GM23338 (cell line): ENCODE results near the gene KAT8. TPM values are rescaled to one million over a fixed set of nuclear protein-coding genes. Genes with fewer than 3 reads are reported as not detected.

Experiments
- ATAC-seq: fragments of 200-7000 bp; cut with Tn5 transposase; 3 replicates; pipeline ENCODE4 v1.9.1; 2020
- DNase-seq: peaks from one replicate; pipeline ENCODE4 v3.0.0-alpha.2; 2015; ENCODE audit warnings: low spot score
- H2AFZ ChIP-seq: fragments of 200-600 bp; sonication (generic); 2 replicates; pipeline ENCODE4 v1.8.0; 2016; ENCODE audit warnings: antibody characterized with exemption, mild to moderate bottlenecking, moderate library complexity
- H3F3A ChIP-seq: fragments of 200-600 bp; sonication (generic); replicated peaks from 2 replicates; pipeline ENCODE4 v1.8.0; 2017; ENCODE audit warnings: antibody characterized with exemption, mixed run types, low read depth
- H3K27ac ChIP-seq: fragments of 200-600 bp; sonication (generic); 2 replicates; pipeline ENCODE4 v1.6.1; 2016; ENCODE audit warnings: low read depth
- H3K27me3 ChIP-seq: fragments of 200-600 bp; sonication (generic); 2 replicates; pipeline ENCODE4 v1.8.0; 2016; ENCODE audit warnings: mild to moderate bottlenecking, mixed run types, moderate library complexity; ENCODE audit not compliant: insufficient read depth
- H3K36me3 ChIP-seq: fragments of 200-600 bp; sonication (generic); 2 replicates; pipeline ENCODE4 v1.8.0; 2016; ENCODE audit warnings: mild to moderate bottlenecking; ENCODE audit not compliant: insufficient read depth
- H3K4me1 ChIP-seq: fragments of 200-600 bp; sonication (generic); 2 replicates; pipeline ENCODE4 v1.8.0; 2016; ENCODE audit warnings: mild to moderate bottlenecking, moderate library complexity; ENCODE audit not compliant: insufficient read depth
- H3K4me2 ChIP-seq: fragments of 200-600 bp; sonication (generic); 2 replicates; pipeline ENCODE4 v1.7.1; 2017; ENCODE audit warnings: mixed run types
- H3K4me3 ChIP-seq: fragments of 200-600 bp; sonication (generic); 2 replicates; pipeline ENCODE4 v1.6.1; 2016; ENCODE audit warnings: mixed run types
- H3K79me2 ChIP-seq: fragments of 200-600 bp; sonication (generic); replicated peaks from 2 replicates; pipeline ENCODE4 v1.8.0; 2017; ENCODE audit warnings: mild to moderate bottlenecking; ENCODE audit not compliant: insufficient read depth
- H3K9me2 ChIP-seq: fragments of 200-600 bp; sonication (generic); 2 replicates; pipeline ENCODE4 v1.8.0; 2017; ENCODE audit not compliant: insufficient read depth
- H4K20me1 ChIP-seq: fragments of 200-600 bp; sonication (generic); replicated peaks from 2 replicates; pipeline ENCODE4 v1.8.0; 2017; ENCODE audit warnings: mild to moderate bottlenecking; ENCODE audit not compliant: insufficient read depth
- H3K27ac Mint-ChIP-seq: 2 replicates; pipeline ENCODE4 v1.8.0; 2020; ENCODE audit warnings: inconsistent platforms, mild to moderate bottlenecking, moderate library complexity, mixed read lengths
- H3K27me3 Mint-ChIP-seq: 3 replicates; pipeline ENCODE4 v1.8.0; 2022; ENCODE audit warnings: low read depth, mild to moderate bottlenecking, moderate library complexity, mixed read lengths, inconsistent platforms; ENCODE audit not compliant: insufficient read depth, poor library complexity
- H3K36me3 Mint-ChIP-seq: 3 replicates; pipeline ENCODE4 v1.8.0; 2021; ENCODE audit warnings: low read depth, mild to moderate bottlenecking, inconsistent platforms, moderate library complexity, mixed read lengths
- H3K4me1 Mint-ChIP-seq: 3 replicates; pipeline ENCODE4 v1.8.0; 2020; ENCODE audit warnings: mild to moderate bottlenecking, inconsistent platforms, mixed read lengths
- H3K4me3 Mint-ChIP-seq: 3 replicates; pipeline ENCODE4 v1.8.0; 2021; ENCODE audit warnings: moderate library complexity, mild to moderate bottlenecking, inconsistent platforms, mixed read lengths
- H3K9me3 Mint-ChIP-seq: 3 replicates; pipeline ENCODE4 v1.8.0; 2020; ENCODE audit warnings: moderate library complexity, mild to moderate bottlenecking, inconsistent platforms, mixed read lengths
- CREB1 ChIP-seq: fragments of 250-450 bp; sonication (Bioruptor Pico); IDR thresholded peaks from 2 replicates; pipeline ENCODE4 v1.5.0; 2020; ENCODE audit warnings: low read depth, mild to moderate bottlenecking, moderate library complexity
- CTCF ChIP-seq, 2 experiments: fragments of 200-600 bp in 1 of 2; sonication (generic) in 1 of 2; conservative IDR thresholded peaks; 2 replicates each; pipeline versions ENCODE4 v1.5.1 to v1.6.1; 2016 to 2017; ENCODE audit warnings: antibody characterized with exemption in 2 of 2, low read depth in 2 of 2, mild to moderate bottlenecking in 2 of 2, moderate library complexity in 1 of 2
- ETS1 ChIP-seq: IDR thresholded peaks from 2 replicates; pipeline ENCODE4 v1.6.1; 2016; ENCODE audit warnings: antibody characterized with exemption
- EZH2 ChIP-seq: fragments of 200-600 bp; sonication (generic); IDR thresholded peaks from one replicate; pipeline ENCODE4 v1.8.0; 2017; ENCODE audit warnings: antibody characterized with exemption, mild to moderate bottlenecking, low read depth; ENCODE audit not compliant: unreplicated experiment
- EZH2phosphoT487 ChIP-seq: fragments of 200-600 bp; sonication (generic); IDR thresholded peaks from one replicate; pipeline ENCODE4 v1.8.1; 2018; ENCODE audit warnings: antibody characterized with exemption; ENCODE audit not compliant: unreplicated experiment
- JUNB ChIP-seq: IDR thresholded peaks from one replicate; pipeline ENCODE4 v1.6.1; 2016; ENCODE audit warnings: antibody characterized with exemption; ENCODE audit not compliant: unreplicated experiment
- NANOG ChIP-seq: IDR thresholded peaks from 2 replicates; pipeline ENCODE4 v1.6.1; 2016; ENCODE audit warnings: antibody characterized with exemption, borderline replicate concordance
- POLR2AphosphoS5 ChIP-seq: IDR thresholded peaks from 2 replicates; pipeline ENCODE4 v1.6.1; 2016; ENCODE audit warnings: antibody characterized with exemption, low read depth
- REST ChIP-seq: IDR thresholded peaks from one replicate; pipeline ENCODE4 v1.6.1; 2018; ENCODE audit warnings: antibody characterized with exemption; ENCODE audit not compliant: unreplicated experiment
- STAT1 ChIP-seq: IDR thresholded peaks from one replicate; pipeline ENCODE4 v1.6.1; 2016; ENCODE audit warnings: antibody characterized with exemption; ENCODE audit not compliant: unreplicated experiment
- ZNF114 ChIP-seq: fragments of 250-450 bp; sonication (Bioruptor Pico); IDR thresholded peaks from 2 replicates; pipeline ENCODE4 v1.5.0; 2020; ENCODE audit warnings: mild to moderate bottlenecking, moderate library complexity
- ZNF331 ChIP-seq: fragments of 250-450 bp; sonication (Bioruptor Pico); IDR thresholded peaks from 2 replicates; pipeline ENCODE4 v1.5.0; 2020; ENCODE audit warnings: low read depth, mild to moderate bottlenecking, moderate library complexity
- ZNF462 ChIP-seq: fragments of 250-450 bp; sonication (Bioruptor Pico); IDR thresholded peaks from 2 replicates; pipeline ENCODE4 v1.5.0; 2020; ENCODE audit warnings: mild to moderate bottlenecking, moderate library complexity
- polyA plus RNA-seq: library from polyadenylated mRNA; unstranded; fragments of >200 nt; fragmentation: Nextera tagmentation; extraction: Ambion mirVana; gene quantifications from 2 replicates; pipeline ENCODE4 v1.2.1, GENCODE V29; 2016
- total RNA-seq: library from RNA; depleted of rRNA; stranded (reverse); fragments of >200 nt; shearing (Covaris generic); gene quantifications from 2 replicates; pipeline ENCODE4 v1.2.3, GENCODE V29; 2014

The KAT8 gene
- total and polyA plus RNA-seq, 2 experiments from 2014 or later, result 47.6 to 85.4 TPM

- TF ChIP-seq JUNB (no peak), EZH2 (no peak)
Measured at GRCh38 chr16:31083556-31083955, 33.9 kb upstream of the KAT8 start (continued).

- Histone ChIP-seq H3F3A (no peaks in the 10 kb centered on the region), H4K20me1 (no peaks in the 10 kb centered on the region; the same call in 1 of the 2 replicates), H3K27ac (no peak overlapping the region), H3K9me2 (no peaks in the 10 kb centered on the region), H3K27me3 (no peaks in the 10 kb centered on the region), H3K79me2 (no peaks in the 10 kb centered on the region), H3K36me3 (no peaks in the 10 kb centered on the region), H3K4me3 (no peak overlapping the region), H3K4me2 (no peak overlapping the region), H3K4me1 (no peaks in the 10 kb centered on the region), H2AFZ (no peak overlapping the region)
- peaks cover 28% of the 10 kb centered on the region for H3K36me3 Mint-ChIP-seq
- H3K4me3 Mint-ChIP-seq, result no peak overlapping the region
- peaks cover 5% of the 10 kb centered on the region; the same call in 1 of the 3 replicates for H3K4me1 Mint-ChIP-seq
- H3K27me3 Mint-ChIP-seq, result peaks cover 12% of the 10 kb centered on the region
- no peaks in the 10 kb centered on the region for H3K9me3 Mint-ChIP-seq
- no peak overlapping the region for H3K27ac Mint-ChIP-seq
- no peak for TF ChIP-seq EZH2phosphoT487
- no peak for TF ChIP-seq ETS1
- TF ChIP-seq POLR2AphosphoS5, result no peak
- TF ChIP-seq ZNF114 (CRISPR knock-in tag), result no peak
- no peak for TF ChIP-seq ZNF462 (CRISPR knock-in tag)
- TF ChIP-seq EZH2, result no peak
- no peak for TF ChIP-seq JUNB
- no peak for TF ChIP-seq ZNF331
- no peak for TF ChIP-seq REST
- no peak for TF ChIP-seq CREB1 (CRISPR knock-in tag)
- no peak for TF ChIP-seq CTCF (conservative IDR thresholded peaks at IDR 0.05; ENCODE audit: low read depth in 2 of 2)
- no peak for TF ChIP-seq STAT1
- no peak for TF ChIP-seq NANOG
- ATAC-seq (no peak), DNase-seq (no peak)
Measured at GRCh38 chr16:31083981-31084380, 33.5 kb upstream of the KAT8 start.
